ENCODE data around the gene NLRP10. TPM values are rescaled to one million over a fixed set of nuclear protein-coding genes. Genes with fewer than 3 reads are reported as not detected.

The NLRP10 gene
- total and polyA plus RNA-seq, 12 donors: not detected

DNA sequence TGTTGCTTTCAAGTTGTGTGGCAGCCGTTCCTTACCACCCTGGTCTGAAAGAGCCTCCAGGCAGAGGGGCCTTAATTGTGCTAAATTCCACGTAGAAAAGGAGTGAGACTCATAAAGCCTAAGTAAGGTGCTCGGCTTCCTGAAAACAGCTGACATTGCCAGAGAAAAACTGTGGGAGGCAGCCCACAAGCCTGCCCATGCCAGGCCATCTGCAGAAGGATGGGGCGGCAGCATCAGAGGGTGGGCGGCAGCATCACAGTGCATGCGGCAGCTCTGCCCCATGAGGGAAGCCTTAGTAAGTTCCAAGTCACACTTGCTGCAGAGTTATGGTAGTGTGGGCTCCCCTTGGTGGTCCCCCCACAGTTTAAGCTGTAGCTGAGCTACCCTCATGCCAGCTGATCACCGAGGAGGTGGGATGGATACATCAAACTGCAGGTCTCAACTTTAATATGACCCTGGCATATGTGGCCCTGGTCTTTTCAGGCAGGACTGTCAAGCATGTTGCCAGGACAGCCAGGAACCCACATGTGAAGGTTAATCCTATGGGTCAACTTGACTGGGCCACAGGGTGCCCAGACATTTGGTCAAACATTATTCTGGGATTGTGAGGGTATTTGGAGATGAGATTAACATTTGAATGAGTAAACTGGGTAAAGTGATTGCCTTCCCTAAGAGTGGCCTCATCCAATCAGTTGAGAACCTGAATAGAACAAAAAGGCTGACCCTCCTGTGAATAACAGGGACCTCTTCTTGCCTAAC lies 18.8 kb upstream of the NLRP10 start:
- peaks cover 0 to 5% (median 0%) of the 10 kb centered on the region in 9 donors for H3K36me3 ChIP-seq
- ATAC-seq (no peak), DNase-seq (no peak)
- peaks cover 7 to 28% (median 13%) of the 10 kb centered on the region in 9 donors for H3K4me1 ChIP-seq
- TF ChIP-seq, protein P1, sequence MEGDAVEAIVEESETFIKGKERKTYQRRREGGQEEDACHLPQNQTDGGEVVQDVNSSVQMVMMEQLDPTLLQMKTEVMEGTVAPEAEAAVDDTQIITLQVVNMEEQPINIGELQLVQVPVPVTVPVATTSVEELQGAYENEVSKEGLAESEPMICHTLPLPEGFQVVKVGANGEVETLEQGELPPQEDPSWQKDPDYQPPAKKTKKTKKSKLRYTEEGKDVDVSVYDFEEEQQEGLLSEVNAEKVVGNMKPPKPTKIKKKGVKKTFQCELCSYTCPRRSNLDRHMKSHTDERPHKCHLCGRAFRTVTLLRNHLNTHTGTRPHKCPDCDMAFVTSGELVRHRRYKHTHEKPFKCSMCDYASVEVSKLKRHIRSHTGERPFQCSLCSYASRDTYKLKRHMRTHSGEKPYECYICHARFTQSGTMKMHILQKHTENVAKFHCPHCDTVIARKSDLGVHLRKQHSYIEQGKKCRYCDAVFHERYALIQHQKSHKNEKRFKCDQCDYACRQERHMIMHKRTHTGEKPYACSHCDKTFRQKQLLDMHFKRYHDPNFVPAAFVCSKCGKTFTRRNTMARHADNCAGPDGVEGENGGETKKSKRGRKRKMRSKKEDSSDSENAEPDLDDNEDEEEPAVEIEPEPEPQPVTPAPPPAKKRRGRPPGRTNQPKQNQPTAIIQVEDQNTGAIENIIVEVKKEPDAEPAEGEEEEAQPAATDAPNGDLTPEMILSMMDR (IDR thresholded peaks at IDR 0.05): no peak
- 74 to 84% methylated on average over 7 of the region's 7 CpGs for WGBS, 2 donors
- H3K4me3 ChIP-seq: no peak overlapping the region
- H3K9me3 ChIP-seq: no peaks in the 10 kb centered on the region
- H3K27me3 ChIP-seq: no peaks in the 10 kb centered on the region
- intact Hi-C loops (cut with DNase I): loop anchor here in 6 of 10 donors (2.0 to 10.0 kb wide), 5 partner anchors 89 to 889 kb away; no protein-coding TSS in a partner anchor
- no peak overlapping the region for H3K27ac ChIP-seq

DNA sequence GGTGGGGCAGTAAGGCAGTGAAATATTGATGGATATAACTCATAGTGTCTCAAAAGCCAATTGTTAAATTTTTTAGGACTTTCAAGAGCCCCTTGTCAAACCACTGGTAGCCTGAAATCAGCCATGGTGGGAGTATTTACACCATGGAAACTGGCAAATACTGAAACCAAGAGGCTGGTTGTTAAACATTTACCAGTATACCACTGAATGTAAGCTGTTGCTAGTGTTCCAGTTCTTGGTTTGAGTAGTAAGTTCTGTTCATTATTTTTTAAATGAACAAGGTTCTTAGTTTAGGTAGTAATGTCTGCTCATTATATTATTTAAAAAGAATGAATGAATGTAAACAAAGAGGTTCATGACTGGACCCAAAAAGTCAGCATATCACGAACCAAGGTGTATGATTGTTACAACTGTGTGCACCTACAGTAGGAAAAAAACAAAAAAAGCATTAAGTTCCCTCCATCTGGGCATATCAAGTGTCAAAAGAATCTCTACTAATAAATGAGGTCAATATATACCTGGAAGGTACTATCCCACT lies 17.4 kb upstream of the NLRP10 start:
- Histone ChIP-seq H3K27me3 (no peaks in the 10 kb centered on the region), H3K4me1 (peaks cover 0 to 15% (median 0%) of the 10 kb centered on the region in 9 donors), H3K36me3 (no peaks in the 10 kb centered on the region), H3K27ac (no peak overlapping the region), H3K9me3 (no peaks in the 10 kb centered on the region), H3K4me3 (no peak overlapping the region)
- DNase-seq (no peak), ATAC-seq (no peak)
- TF ChIP-seq, protein P1 (IDR thresholded peaks at IDR 0.05): no peak
- intact Hi-C loops (cut with DNase I): loop anchor here in 5 of 10 donors (5.0 to 10.0 kb wide), 4 partner anchors 88 to 888 kb away; no protein-coding TSS in a partner anchor
- 67 to 77% methylated on average over 1 of the region's 1 CpG for WGBS, 2 donors

DNA sequence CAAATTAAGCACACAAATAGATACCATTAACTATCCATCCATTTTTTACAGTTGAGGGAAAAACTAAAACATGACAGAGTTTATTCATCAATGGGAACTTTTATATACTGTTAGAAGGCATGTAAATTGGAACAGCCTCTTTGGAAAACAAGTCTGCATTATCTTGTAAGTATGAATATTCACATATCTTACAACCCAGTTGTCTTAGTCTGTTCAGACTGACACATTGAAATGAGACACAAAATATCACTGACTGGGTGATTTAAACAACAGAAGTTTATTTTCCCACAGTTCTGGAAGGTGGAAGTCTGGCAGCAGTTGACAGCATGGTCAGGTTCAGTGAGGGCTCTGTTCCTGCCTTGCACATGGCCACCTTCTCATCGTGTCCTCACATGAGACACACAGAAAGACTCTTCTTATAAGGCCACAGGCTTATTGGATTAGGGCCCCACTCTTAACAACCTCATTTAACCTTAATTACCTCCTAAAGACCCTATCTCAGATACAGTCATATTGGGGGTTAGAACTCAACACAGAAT lies 16.4 kb upstream of the NLRP10 start:
- no peaks in the 10 kb centered on the region for H3K36me3 ChIP-seq
- intact Hi-C loops (cut with DNase I): loop anchor here in 5 of 10 donors (5.0 to 10.0 kb wide), 4 partner anchors 87 to 887 kb away; no protein-coding TSS in a partner anchor
- H3K4me1 ChIP-seq: peaks cover 0 to 13% (median 0%) of the 10 kb centered on the region in 9 donors
- TF ChIP-seq, protein P1 (IDR thresholded peaks at IDR 0.05): no peak
- no peaks in the 10 kb centered on the region for H3K27me3 ChIP-seq
- WGBS, 2 donors: 65 to 73% methylated on average over 1 of the region's 1 CpG
- ATAC-seq (no peak), DNase-seq (no peak)
- H3K27ac ChIP-seq: no peak overlapping the region
- H3K9me3 ChIP-seq: no peaks in the 10 kb centered on the region
- H3K4me3 ChIP-seq: no peak overlapping the region

DNA sequence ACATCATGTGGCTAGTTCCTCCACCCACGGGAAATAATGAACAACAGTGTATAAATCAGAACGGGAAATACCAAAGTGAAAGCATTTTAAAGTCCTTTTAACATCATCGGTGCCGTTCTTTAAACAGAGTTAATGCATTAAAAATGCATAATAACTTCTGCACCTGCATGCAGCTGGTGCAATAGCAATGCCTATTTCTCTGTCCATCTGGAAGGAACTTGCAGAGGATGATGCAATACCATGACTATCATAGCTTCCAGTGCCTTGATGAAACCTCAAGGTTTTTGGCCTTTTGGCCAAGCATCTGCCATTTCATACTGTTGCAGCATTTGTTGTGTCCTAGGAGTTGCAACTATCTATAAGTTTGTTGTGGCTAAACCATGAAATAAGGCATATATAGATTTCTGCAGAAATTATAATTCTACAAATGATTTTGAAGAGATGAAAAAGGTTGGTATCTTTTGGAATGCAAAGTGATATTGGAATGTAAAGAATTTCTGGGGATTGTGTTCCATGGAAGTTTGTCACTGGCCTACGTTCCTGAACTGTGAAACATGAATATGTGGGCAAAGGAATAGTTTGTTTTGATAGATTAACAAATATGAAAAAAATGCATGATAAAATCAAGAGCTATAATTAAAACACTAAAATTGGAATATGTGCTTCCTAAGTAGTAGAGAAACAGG lies 12.1 kb upstream of the NLRP10 start:
- Histone ChIP-seq H3K4me3 (no peak overlapping the region), H3K36me3 (no peaks in the 10 kb centered on the region), H3K4me1 (no peaks in the 10 kb centered on the region), H3K9me3 (no peaks in the 10 kb centered on the region), H3K27me3 (peaks cover 0 to 4% (median 0%) of the 10 kb centered on the region in 7 donors), H3K27ac (no peak overlapping the region)
- no peak for ATAC-seq
- DNase-seq: no peak
- WGBS, 2 donors: 55% methylated on average over 5 of the region's 5 CpGs
- TF ChIP-seq, protein P1 (IDR thresholded peaks at IDR 0.05): no peak
- intact Hi-C loops (cut with DNase I): loop anchor here in 1 of 10 donors (5.0 kb wide), 1 partner anchor 875 kb away; no protein-coding TSS in a partner anchor
